K562 (cell line): ENCODE results near the gene TCEANC2. TPM values are rescaled to one million over a fixed set of nuclear protein-coding genes. Genes with fewer than 3 reads are reported as not detected.

Experiments
- ARID4B ChIP-seq: sonication (generic); formaldehyde crosslinking; IDR thresholded peaks from 2 replicates; pipeline ENCODE4 v1.8.0; 2022; ENCODE audit warnings: mild to moderate bottlenecking, missing genetic modification reagents
- ASH1L ChIP-seq: fragments of 450-650 bp; IDR thresholded peaks from 2 replicates; pipeline ENCODE4 v1.6.1; 2018; ENCODE audit warnings: borderline replicate concordance, mild to moderate bottlenecking, low read depth; ENCODE audit not compliant: partially characterized antibody
- ATF3 ChIP-seq, 2 experiments: fragments of 450-650 bp in 1 of 2; sonication (generic) in 1 of 2; formaldehyde crosslinking in 1 of 2; IDR thresholded peaks in 1 of 2; conservative IDR thresholded peaks in 1 of 2; 2 replicates each; pipeline versions ENCODE4 v1.6.1 to v1.8.1; 2016 to 2023; ENCODE audit warnings: mild to moderate bottlenecking in 2 of 2, moderate library complexity in 2 of 2, inconsistent platforms in 1 of 2, missing genetic modification reagents in 1 of 2
- CUX1 ChIP-seq: fragments of 200-800 bp; sonication (Bioruptor generic); IDR thresholded peaks from 2 replicates; pipeline ENCODE4 v1.6.1; 2016; ENCODE audit warnings: missing genetic modification characterization, missing compliant biosample characterization
- DPF2 ChIP-seq: fragments of 450-650 bp; IDR thresholded peaks from 2 replicates; pipeline ENCODE4 v1.6.1; 2016
- HMGXB4 ChIP-seq: sonication (generic); formaldehyde crosslinking; IDR thresholded peaks from 2 replicates; pipeline ENCODE4 v1.8.1; 2023; ENCODE audit warnings: mild to moderate bottlenecking, missing genetic modification reagents
- KDM1A ChIP-seq, 2 experiments: fragments of 450-650 bp; IDR thresholded peaks; 2 replicates each; pipeline ENCODE4 v1.6.1; 2016; ENCODE audit warnings: mild to moderate bottlenecking in 2 of 2
- MED1 ChIP-seq: sonication (generic); formaldehyde crosslinking; IDR thresholded peaks from 2 replicates; pipeline ENCODE4 v1.8.1; 2023; ENCODE audit warnings: missing genetic modification reagents, borderline replicate concordance
- MXI1 ChIP-seq: IDR thresholded peaks from 2 replicates; pipeline ENCODE4 v1.6.1; 2011; ENCODE audit warnings: low read depth, mild to moderate bottlenecking, improper control_type of control experiment, low read length
- XRCC3 ChIP-seq: fragments of 450-650 bp; IDR thresholded peaks from 2 replicates; pipeline ENCODE4 v1.6.1; 2017; ENCODE audit warnings: mild to moderate bottlenecking, moderate library complexity
- ZNF3 ChIP-seq: fragments of 250-450 bp; sonication (Bioruptor Pico); IDR thresholded peaks from 2 replicates; pipeline ENCODE4 v1.5.0; 2021; ENCODE audit warnings: mild to moderate bottlenecking, moderate library complexity
- ZNF668 ChIP-seq: fragments of 250-450 bp; sonication (Bioruptor Pico); IDR thresholded peaks from 2 replicates; pipeline ENCODE4 v1.8.0; 2022; ENCODE audit warnings: mild to moderate bottlenecking, inconsistent platforms
- ZNF707 ChIP-seq: fragments of 250-450 bp; sonication (Bioruptor Pico); conservative IDR thresholded peaks from 2 replicates; pipeline ENCODE4 v1.8.0; 2022; ENCODE audit warnings: inconsistent platforms, mild to moderate bottlenecking, moderate library complexity
- ZNF75A ChIP-seq: fragments of 450-650 bp; formaldehyde crosslinking; IDR thresholded peaks from 2 replicates; pipeline ENCODE4 v1.4.0; 2020; ENCODE audit warnings: mild to moderate bottlenecking
- polyA plus RNA-seq, 8 experiments: library from polyadenylated mRNA; depleted of rRNA in 4 of 8; stranded (reverse) in 5 of 8; unstranded in 3 of 8; fragments of >200 nt; fragmentation: Nextera tagmentation in 2 of 8; fragmentation: Illumina TruSeq in 1 of 8; extraction: Ambion mirVana in 2 of 8; extraction: Trizol in 1 of 8; gene quantifications; 2 replicates each; pipeline versions ENCODE4 v1.2.1 to v1.2.3, GENCODE V29; 2011 to 2014; ENCODE audit warnings: inconsistent platforms in 1 of 8, missing spikeins in 1 of 8
- total RNA-seq, 7 experiments: library from RNA; depleted of rRNA in 6 of 7; stranded (reverse); fragments of >200 nt in 6 of 7; fragmentation: Illumina TruSeq in 2 of 7; extraction: Trizol in 2 of 7; gene quantifications; 2 replicates each; pipeline versions ENCODE4 v1.2.1 to v1.2.3, GENCODE V29; 2011 to 2021; ENCODE audit warnings: low replicate concordance in 1 of 7

Gene TCEANC2
- total and polyA plus RNA-seq, 9 of the 15 experiments (the other 6 are each of a cell fraction or from before 2014, with no cell fraction given): 3.3 to 10.2 (median 7.0) TPM

- TF ChIP-seq ZNF75A: no peak
- TF ChIP-seq ZNF707 (CRISPR knock-in tag): no peak
- TF ChIP-seq ARID4B (CRISPR knock-in tag): no peak
- TF ChIP-seq KDM1A (IDR thresholded peaks at IDR 0.05): no peak
- no peak for TF ChIP-seq HMGXB4
- no peak for TF ChIP-seq XRCC3
- TF ChIP-seq DPF2: no peak
- TF ChIP-seq ATF3 (IDR thresholded peaks at IDR 0.05): no peak
- TF ChIP-seq ATF3 (CRISPR knock-in tag; conservative IDR thresholded peaks at IDR 0.05): no peak
- TF ChIP-seq ASH1L: no peak
- TF ChIP-seq CUX1 (CRISPR knock-in tag): no peak
- TF ChIP-seq ZNF3 (CRISPR knock-in tag): no peak
- no peak for TF ChIP-seq ZNF668 (CRISPR knock-in tag)
- no peak for TF ChIP-seq MED1 (CRISPR knock-in tag)
- TF ChIP-seq MXI1: no peak
These were observed 28.2 kb downstream of the TCEANC2 start (continued) for GRCh38 chr1:54081306-54082270.
